Stimulated activated CD8-positive, alpha-beta memory T cell treated with anti-CD3 and anti-CD28 coated beads, Interleukin-12 subunit alpha, Interleukin-12 subunit beta, amount 100 ng/mL, for 24 hours (primary cell): ENCODE measurements around the gene MTM1.

ENCODE experiments used
- DNase-seq: peaks from one replicate; pipeline ENCODE4 v3.0.0-alpha.2; 2020; ENCODE audit errors: extremely low read depth

The MTM1 gene

DNA sequence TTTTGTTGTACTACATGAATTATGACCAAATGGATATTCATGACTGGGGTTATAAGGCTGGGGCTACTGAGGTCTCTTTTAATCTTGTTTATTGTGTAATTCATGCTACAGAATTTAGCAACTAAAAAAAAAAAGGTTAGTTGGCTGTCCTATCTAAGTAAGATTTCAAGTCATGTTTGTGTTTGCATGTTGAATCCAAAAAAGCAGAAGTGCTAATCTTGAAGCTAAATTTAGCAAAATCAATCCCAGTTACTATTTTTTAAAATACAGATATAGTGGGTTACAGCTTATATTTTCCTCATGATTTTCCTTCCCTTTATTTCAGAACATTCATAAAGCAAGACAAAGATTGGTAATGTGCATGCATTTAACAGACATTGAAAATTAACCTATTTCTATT is 144.2 kb downstream of the MTM1 start:
- DNase-seq = no peak

GRCh38 chrX:150715184-150715583 is 146.8 kb downstream of the MTM1 start:
- DNase-seq = no peak

GRCh38 chrX:150719621-150720020 is 151.2 kb downstream of the MTM1 start:
- no peak for DNase-seq
